A673 (cell line): ENCODE measurements around the gene TMEM129. TPM values are rescaled to one million over a fixed set of nuclear protein-coding genes. Genes with fewer than 3 reads are reported as not detected.

ENCODE experiments used
- BruUV-seq: library from RNA; stranded (reverse); fragments of 400-500 nt; replicated peaks from 2 replicates; lab custom pipeline; 2021; lab: Mats Ljungman, UMichigan
- CTCF ChIA-PET: fragments of 300-600 bp; sonication (Branson Sonifier 250); formaldehyde crosslinking; loops from one replicate; lab custom pipeline; 2022; ENCODE audit warnings: antibody characterized with exemption; lab: Charles Lee
- POLR2A ChIA-PET: fragments of 300-600 bp; sonication (Branson Sonifier 250); formaldehyde crosslinking; loops from one replicate; lab custom pipeline; 2022; ENCODE audit warnings: antibody characterized with exemption; ENCODE audit not compliant: low non-redundant PET; lab: Charles Lee
- DNase-seq: peaks from one replicate; pipeline ENCODE4 v3.0.0-alpha.2; 2015; ENCODE audit warnings: low spot score
- H3K27ac ChIP-seq: fragments of 200-600 bp; sonication (generic); 2 replicates; pipeline ENCODE4 v1.5.1; 2016; ENCODE audit warnings: mixed run types, low read depth, mild to moderate bottlenecking, mixed read lengths, antibody characterized with exemption, low read length; ENCODE audit not compliant: poor library complexity, severe bottlenecking
- H3K27me3 ChIP-seq: fragments of 200-600 bp; sonication (generic); replicated peaks from 2 replicates; pipeline ENCODE4 v1.6.1; 2017; ENCODE audit warnings: mixed run types, low read depth, mild to moderate bottlenecking, mixed read lengths, antibody characterized with exemption, low read length; ENCODE audit not compliant: insufficient read depth, poor library complexity
- H3K36me3 ChIP-seq: fragments of 200-600 bp; sonication (generic); 2 replicates; pipeline ENCODE4 v1.6.1; 2016; ENCODE audit warnings: mixed run types, mild to moderate bottlenecking, mixed read lengths, antibody characterized with exemption, low read length; ENCODE audit not compliant: insufficient read depth, poor library complexity, severe bottlenecking
- H3K4me1 ChIP-seq: fragments of 200-600 bp; sonication (generic); 2 replicates; pipeline ENCODE4 v1.6.1; 2017; ENCODE audit warnings: mixed run types, mild to moderate bottlenecking, mixed read lengths, antibody characterized with exemption, low read length; ENCODE audit not compliant: insufficient read depth, poor library complexity, severe bottlenecking
- H3K4me3 ChIP-seq: fragments of 200-600 bp; sonication (generic); 2 replicates; pipeline ENCODE4 v1.5.1; 2016; ENCODE audit warnings: low read depth, mixed run types, mild to moderate bottlenecking, mixed read lengths, low read length; ENCODE audit not compliant: poor library complexity, severe bottlenecking
- H3K9me3 ChIP-seq: fragments of 200-600 bp; sonication (generic); 2 replicates; pipeline ENCODE4 v1.6.1; 2016; ENCODE audit warnings: mixed run types, low read depth, mild to moderate bottlenecking, mixed read lengths, antibody characterized with exemption, low read length; ENCODE audit not compliant: poor library complexity, severe bottlenecking
- CTCF ChIP-seq: fragments of 300-800, 200-600 bp; sonication (generic); conservative IDR thresholded peaks from 2 replicates; pipeline ENCODE4 v1.5.1; 2017; ENCODE audit warnings: low read depth, mild to moderate bottlenecking, antibody characterized with exemption, low read length, moderate library complexity, mixed read lengths
- EZH2 ChIP-seq: fragments of 200-600 bp; sonication (generic); IDR thresholded peaks from 2 replicates; pipeline ENCODE4 v1.6.1; 2017; ENCODE audit warnings: borderline replicate concordance, low read depth, mild to moderate bottlenecking, mixed read lengths, antibody characterized with exemption, low read length; ENCODE audit not compliant: poor library complexity, severe bottlenecking
- intact Hi-C: fragments of 100-400 bp; cut with micrococcal nuclease; formaldehyde crosslinking; loops from one replicate; pipeline ENCODE4 v1.10.0; 2022; ENCODE audit not compliant: unreplicated experiment
- total RNA-seq: library from RNA; stranded (reverse); gene quantifications from 2 replicates; pipeline ENCODE4 v1.2.3, GENCODE V29; 2021

Gene TMEM129
- total RNA-seq, 1 experiment from 2014 or later, result 28.8 TPM

GRCh38 chr4:1746919-1747602 lies 25.9 kb upstream of the TMEM129 start:
- intact Hi-C loops, result loop anchor here (1.0 to 5.0 kb wide), 4 partner anchors 63 to 440 kb away; no protein-coding TSS in a partner anchor
- TF ChIP-seq EZH2, result no peak
- TF ChIP-seq CTCF, result no peak
- Histone ChIP-seq H3K9me3 (no peaks in the 10 kb centered on the region), H3K4me1 (no peaks in the 10 kb centered on the region), H3K27me3 (no peaks in the 10 kb centered on the region), H3K36me3 (peaks cover 23% of the 10 kb centered on the region), H3K27ac (no peak overlapping the region), H3K4me3 (no peak overlapping the region)
- ChIA-PET POLR2A (interaction anchor here (0.6 kb wide), 2 partner anchors 65 to 86 kb away, joined by 5 to 24 read pairs; no protein-coding TSS in a partner anchor), CTCF (interaction anchor here (0.6 kb wide), 1 partner anchor 26 kb away, joined by 7 read pairs; the partner anchor contains the start of gene TMEM129)
- no TSS peak for BruUV-seq
- no peak for DNase-seq

- no peaks in the 10 kb centered on the region for H3K27me3 ChIP-seq
- H3K4me3 ChIP-seq, result no peak overlapping the region
- peak; percentile 83 for DNase-seq
- CTCF ChIA-PET, result interaction anchor here (0.6 kb wide), 1 partner anchor 26 kb away, joined by 7 read pairs; the partner anchor contains the start of gene TMEM129
- no peaks in the 10 kb centered on the region for H3K9me3 ChIP-seq
- no peak overlapping the region for H3K27ac ChIP-seq
- POLR2A ChIA-PET, result interaction anchor here (0.6 kb wide), 1 partner anchor 86 kb away, joined by 5 read pairs; no protein-coding TSS in a partner anchor
- TF ChIP-seq EZH2 (no peak), CTCF (peak; percentile 92)
- BruUV-seq, result no TSS peak
- H3K36me3 ChIP-seq, result peaks cover 31% of the 10 kb centered on the region
- H3K4me1 ChIP-seq, result no peaks in the 10 kb centered on the region
- intact Hi-C loops, result loop anchor here (1.0 to 5.0 kb wide), 4 partner anchors 64 to 441 kb away; no protein-coding TSS in a partner anchor
These were observed 25.2 kb upstream of the TMEM129 start for GRCh38 chr4:1746265-1746691.

GRCh38 chr4:1745697-1746096 lies 24.6 kb upstream of the TMEM129 start:
- CTCF ChIA-PET, result no interaction called here
- no peak for DNase-seq
- intact Hi-C loops, result loop anchor here (1.0 to 5.0 kb wide), 4 partner anchors 65 to 442 kb away; no protein-coding TSS in a partner anchor
- BruUV-seq, result no TSS peak
- POLR2A ChIA-PET, result no interaction called here
- no peaks in the 10 kb centered on the region for H3K9me3 ChIP-seq
- peaks cover 37% of the 10 kb centered on the region for H3K36me3 ChIP-seq
- TF ChIP-seq EZH2 (no peak), CTCF (no peak)
- no peaks in the 10 kb centered on the region for H3K27me3 ChIP-seq
- no peak overlapping the region for H3K27ac ChIP-seq
- no peaks in the 10 kb centered on the region for H3K4me1 ChIP-seq
- no peak overlapping the region for H3K4me3 ChIP-seq
